ENCODE measurements around the gene FILIP1L. TPM values are rescaled to one million over a fixed set of nuclear protein-coding genes. Genes with fewer than 3 reads are reported as not detected.

FILIP1L gene
- total RNA-seq, 1 donor from 2014 or later, result 47.0 TPM

- H3K4me1 Mint-ChIP-seq (ENCODE audit: unreplicated experiment), result peaks cover 36% of the 10 kb centered on the region
- H3K4me3 Mint-ChIP-seq (ENCODE audit: unreplicated experiment), result no peak overlapping the region
- H3K9me3 Mint-ChIP-seq (ENCODE audit: unreplicated experiment), result no peaks in the 10 kb centered on the region
- no peaks in the 10 kb centered on the region for H3K27me3 Mint-ChIP-seq (ENCODE audit: unreplicated experiment)
- no peaks in the 10 kb centered on the region for H3K36me3 Mint-ChIP-seq (ENCODE audit: unreplicated experiment)
- no peak overlapping the region for H3K27ac Mint-ChIP-seq (ENCODE audit: unreplicated experiment)
- TF ChIP-seq CTCF (IDR thresholded peaks at IDR 0.05), result no peak
- no peak for DNase-seq (ENCODE audit: extremely low spot score, unreplicated experiment)
Measured at GRCh38 chr3:99948467-99949089, 165.7 kb downstream of the FILIP1L start.

- no peak for DNase-seq (ENCODE audit: extremely low spot score, unreplicated experiment)
- H3K4me3 Mint-ChIP-seq (ENCODE audit: unreplicated experiment), result no peak overlapping the region
- H3K27ac Mint-ChIP-seq (ENCODE audit: unreplicated experiment), result no peak overlapping the region
Measured at GRCh38 chr3:99947356-99947755, 166.9 kb downstream of the FILIP1L start.

GRCh38 chr3:99945328-99945995 is 168.8 kb downstream of the FILIP1L start:
- Mint-ChIP-seq H3K9me3 (ENCODE audit: unreplicated experiment) (no peaks in the 10 kb centered on the region), H3K4me3 (ENCODE audit: unreplicated experiment) (no peak overlapping the region), H3K4me1 (ENCODE audit: unreplicated experiment) (peaks cover 24% of the 10 kb centered on the region), H3K27ac (ENCODE audit: unreplicated experiment) (peak overlapping the region; percentile 37), H3K27me3 (ENCODE audit: unreplicated experiment) (no peaks in the 10 kb centered on the region), H3K36me3 (ENCODE audit: unreplicated experiment) (no peaks in the 10 kb centered on the region)
- TF ChIP-seq CTCF (IDR thresholded peaks at IDR 0.05), result no peak
- no peak for DNase-seq (ENCODE audit: extremely low spot score, unreplicated experiment)

More at GRCh38 chr3:99947356-99947755, 166.9 kb downstream of the FILIP1L start:
- Mint-ChIP-seq H3K27me3 (ENCODE audit: unreplicated experiment) (no peaks in the 10 kb centered on the region), H3K4me1 (ENCODE audit: unreplicated experiment) (peaks cover 33% of the 10 kb centered on the region), H3K9me3 (ENCODE audit: unreplicated experiment) (no peaks in the 10 kb centered on the region), H3K36me3 (ENCODE audit: unreplicated experiment) (no peaks in the 10 kb centered on the region)
- TF ChIP-seq CTCF (IDR thresholded peaks at IDR 0.05), result no peak

GRCh38 chr3:99943931-99944761 is 170.2 kb downstream of the FILIP1L start:
- Mint-ChIP-seq H3K27ac (ENCODE audit: unreplicated experiment) (no peak overlapping the region), H3K4me3 (ENCODE audit: unreplicated experiment) (no peak overlapping the region), H3K36me3 (ENCODE audit: unreplicated experiment) (no peaks in the 10 kb centered on the region), H3K9me3 (ENCODE audit: unreplicated experiment) (no peaks in the 10 kb centered on the region), H3K27me3 (ENCODE audit: unreplicated experiment) (no peaks in the 10 kb centered on the region), H3K4me1 (ENCODE audit: unreplicated experiment) (peaks cover 31% of the 10 kb centered on the region)
- DNase-seq (ENCODE audit: extremely low spot score, unreplicated experiment), result no peak
- no peak for TF ChIP-seq CTCF (IDR thresholded peaks at IDR 0.05)

- Mint-ChIP-seq H3K36me3 (ENCODE audit: unreplicated experiment) (no peaks in the 10 kb centered on the region), H3K4me3 (ENCODE audit: unreplicated experiment) (no peak overlapping the region), H3K4me1 (ENCODE audit: unreplicated experiment) (peaks cover 47% of the 10 kb centered on the region), H3K9me3 (ENCODE audit: unreplicated experiment) (no peaks in the 10 kb centered on the region), H3K27ac (ENCODE audit: unreplicated experiment) (no peak overlapping the region), H3K27me3 (ENCODE audit: unreplicated experiment) (no peaks in the 10 kb centered on the region)
- TF ChIP-seq CTCF (IDR thresholded peaks at IDR 0.05), result no peak
- DNase-seq (ENCODE audit: extremely low spot score, unreplicated experiment), result no peak
Measured at GRCh38 chr3:99941211-99941610, 173.1 kb downstream of the FILIP1L start.
